ENCODE results near the gene PPARG.

GRCh38 chr3:12439161-12439940 lies 150.5 kb downstream of the PPARG start:
- TF ChIP-seq CTCF (optimal IDR thresholded peaks at IDR 0.05 in 1 of 3, IDR thresholded peaks at IDR 0.05 in 1 of 3, conservative IDR thresholded peaks at IDR 0.05 in 1 of 3; ENCODE audit: extremely low read depth in 1 of 3, insufficient read depth in 2 of 3, low read length in 3 of 3) (no peak), EZH2 (IDR thresholded peaks at IDR 0.05; ENCODE audit: low read length) (no peak)
